GM12873 (cell line): Measurements from ENCODE around the gene AFM.

Experiments used
- CTCF ChIP-seq: IDR thresholded peaks from 2 replicates; pipeline ENCODE4 v1.5.1; 2012; ENCODE audit warnings: low read depth, mild to moderate bottlenecking, moderate library complexity, low read length, control low read depth; ENCODE audit not compliant: insufficient read depth; ENCODE audit errors: missing control alignments

Gene AFM

DNA sequence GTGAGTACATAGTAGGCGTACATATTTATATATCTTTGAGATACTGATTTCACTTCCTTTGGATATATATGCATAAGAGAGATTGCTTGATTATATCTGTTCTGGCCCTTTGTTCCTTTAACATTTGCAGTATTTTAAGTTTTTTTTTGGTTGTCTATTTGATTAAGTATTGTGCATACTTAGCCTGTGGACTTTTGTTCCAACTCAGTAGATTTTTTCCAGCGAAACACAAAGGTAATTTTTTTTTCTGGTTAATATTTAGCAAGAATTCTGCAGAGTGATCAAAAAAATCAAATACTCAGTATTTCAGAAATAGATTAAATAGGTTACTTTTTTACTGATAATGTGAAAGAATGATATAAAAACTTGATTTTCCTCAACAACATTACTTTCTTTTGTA, at the start of gene AFM:
TSS of gene AFM (plus strand) at position 388 of the 400 bp plus-strand sequence. CDS start 31 bp downstream, outside the sequence.
- no peak for TF ChIP-seq CTCF

DNA sequence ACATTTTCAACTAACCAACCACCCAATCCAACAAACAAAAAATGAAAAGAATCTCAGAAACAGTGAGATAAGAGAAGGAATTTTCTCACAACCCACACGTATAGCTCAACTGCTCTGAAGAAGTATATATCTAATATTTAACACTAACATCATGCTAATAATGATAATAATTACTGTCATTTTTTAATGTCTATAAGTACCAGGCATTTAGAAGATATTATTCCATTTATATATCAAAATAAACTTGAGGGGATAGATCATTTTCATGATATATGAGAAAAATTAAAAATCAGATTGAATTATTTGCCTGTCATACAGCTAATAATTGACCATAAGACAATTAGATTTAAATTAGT, 49.8 kb upstream of the AFM start:
- TF ChIP-seq CTCF, result no peak

- no peak for TF ChIP-seq CTCF
Measured at GRCh38 chr4:73432169-73433000, 49.2 kb upstream of the AFM start.

DNA sequence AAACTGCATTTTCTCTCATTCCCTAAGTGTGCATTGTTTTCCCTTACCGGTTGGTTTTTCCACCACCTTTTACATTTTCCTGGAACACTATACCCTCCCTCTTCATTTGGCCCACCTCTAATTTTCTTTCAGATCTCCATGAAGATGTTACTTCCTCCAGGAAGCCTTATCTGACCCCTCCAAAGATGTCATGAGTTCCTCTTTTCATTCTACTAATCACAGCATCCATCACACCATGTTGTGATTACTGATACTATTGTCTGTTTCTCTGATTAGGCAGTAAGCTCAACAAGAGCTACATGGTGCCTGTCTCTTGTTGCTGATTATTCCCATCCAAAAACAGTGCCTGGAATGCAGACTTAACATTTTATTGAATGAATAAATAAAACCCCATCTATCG, 48.4 kb upstream of the AFM start:
- no peak for TF ChIP-seq CTCF

GRCh38 chr4:73434311-73434710, 47.2 kb upstream of the AFM start:
- peak; percentile 52 for TF ChIP-seq CTCF

GRCh38 chr4:73435984-73436383, 45.6 kb upstream of the AFM start, which contains the start of gene AFP:
Gene AFP, plus strand, starts transcription at chr4:73436221. Its CDS starts 42 bp downstream, at chr4:73436263.
- no peak for TF ChIP-seq CTCF

- TF ChIP-seq CTCF, result no peak
Measured at GRCh38 chr4:73436674-73437557, 44.6 kb upstream of the AFM start.
